H1 (cell line): ENCODE data around the gene IL17REL. TPM values are rescaled to one million over a fixed set of nuclear protein-coding genes. Genes with fewer than 3 reads are reported as not detected.

Source experiments
- CTCF ChIP-seq, 3 experiments: IDR thresholded peaks; 1 replicate in 2 of 3; 2 replicates in 1 of 3; pipeline versions ENCODE4 v1.5.1 to v1.6.1; 2011; ENCODE audit warnings: low read length in 3 of 3, mild to moderate bottlenecking in 3 of 3, inconsistent platforms in 2 of 3, low read depth in 1 of 3, moderate library complexity in 1 of 3; ENCODE audit not compliant: insufficient read depth in 1 of 3; ENCODE audit errors: control extremely low read depth in 1 of 3
- EGR1 ChIP-seq: IDR thresholded peaks from 2 replicates; pipeline ENCODE4 v1.6.1; 2011; ENCODE audit warnings: low read depth, low read length, borderline replicate concordance
- POU5F1 ChIP-seq: IDR thresholded peaks from 2 replicates; pipeline ENCODE4 v1.6.1; 2011; ENCODE audit warnings: low read depth, mild to moderate bottlenecking, low read length, moderate library complexity
- SP1 ChIP-seq: IDR thresholded peaks from 2 replicates; pipeline ENCODE4 v1.6.1; 2011; ENCODE audit warnings: low read depth, low read length
- polyA plus RNA-seq, 7 experiments: library from polyadenylated mRNA; depleted of rRNA in 3 of 7; stranded (reverse) in 5 of 7; unstranded in 2 of 7; fragments of >200 nt in 5 of 7; fragments of 200-250 nt in 2 of 7; gene quantifications; 1 replicate in 5 of 7; 2 replicates in 1 of 7; 4 replicates in 1 of 7; pipeline versions ENCODE4 v1.2.1 to v1.2.3, GENCODE V29; 2011 to 2013; ENCODE audit warnings: missing spikeins in 2 of 7, mixed read lengths in 2 of 7
- total RNA-seq: library from RNA; stranded (reverse); fragmentation: NEBNext Ultra II Directional; extraction: Animal tissue kit (Norgen Biotek cat#: 25700); gene quantifications from 2 replicates; pipeline ENCODE4 v1.2.1, GENCODE V29; 2021

Gene IL17REL
- total and polyA plus RNA-seq, 2 of the 8 experiments (the other 6 are each of a cell fraction or from before 2014, with no cell fraction given), result 0.15 to 0.20 TPM

- TF ChIP-seq CTCF (IDR thresholded peaks at IDR 0.05; ENCODE audit: control extremely low read depth in 1 of 3, insufficient read depth in 1 of 3, low read depth in 1 of 3, low read length in 3 of 3), result no peak
- TF ChIP-seq SP1, result no peak
- TF ChIP-seq POU5F1, result no peak
- no peak for TF ChIP-seq EGR1
These were observed 44.2 kb downstream of the IL17REL start (continued) for GRCh38 chr22:49968313-49968830.
